ENCODE results near the gene CATSPER1.

Gene CATSPER1

GRCh38 chr11:65973439-65974110 is 52.7 kb downstream of the CATSPER1 start:
- ChIA-PET CTCF (no interaction called here), POLR2A (no interaction called here)
- Histone ChIP-seq H3K9me3 (ENCODE audit: control extremely low read depth in 1 of 5, control insufficient read depth in 4 of 5, insufficient read depth in 2 of 5, low read depth in 1 of 5, low read length in 4 of 5) (no peaks in the 10 kb centered on the region), H3K27ac (ENCODE audit: insufficient read depth in 1 of 2, low read depth in 1 of 2, low read length in 2 of 2, poor library complexity in 1 of 2, severe bottlenecking in 2 of 2) (no peak overlapping the region), H3K27me3 (replicated peaks in 2 of 5; ENCODE audit: control insufficient read depth in 4 of 5, insufficient read depth in 5 of 5, low read length in 4 of 5) (no peaks in the 10 kb centered on the region), H3K36me3 (ENCODE audit: control insufficient read depth in 4 of 4, insufficient read depth in 4 of 4, low read length in 3 of 4) (peaks cover 15 to 61% (median 42%) of the 10 kb centered on the region in 4 experiments), H3K4me1 (ENCODE audit: control extremely low read depth in 1 of 4, control insufficient read depth in 4 of 4, insufficient read depth in 4 of 4, low read length in 3 of 4) (no peaks in the 10 kb centered on the region), H3K4me3 (ENCODE audit: control insufficient read depth in 1 of 7, extremely low read depth in 1 of 7, insufficient read depth in 4 of 7, low read depth in 2 of 7, low read length in 6 of 7) (no peak overlapping the region)
- WGBS (ENCODE audit: insufficient coverage): 92% methylated on average over 8 of the region's 13 CpGs
- DNase-seq: no peak

- H3K4me1 ChIP-seq (ENCODE audit: control extremely low read depth in 1 of 4, control insufficient read depth in 4 of 4, insufficient read depth in 4 of 4, low read length in 3 of 4): no peaks in the 10 kb centered on the region
- no peak overlapping the region for H3K4me3 ChIP-seq (ENCODE audit: control insufficient read depth in 1 of 7, extremely low read depth in 1 of 7, insufficient read depth in 4 of 7, low read depth in 2 of 7, low read length in 6 of 7)
- no peak overlapping the region for H3K27ac ChIP-seq (ENCODE audit: insufficient read depth in 1 of 2, low read depth in 1 of 2, low read length in 2 of 2, poor library complexity in 1 of 2, severe bottlenecking in 2 of 2)
- CTCF ChIA-PET: interaction anchor here (0.9 to 1.3 kb wide), 3 partner anchors 9 to 88 kb away, joined by 3 to 4 read pairs (median 3); no protein-coding TSS in a partner anchor
- POLR2A ChIA-PET: interaction anchor here (0.9 kb wide), 1 partner anchor 9 kb away, joined by 4 read pairs; no protein-coding TSS in a partner anchor
- DNase-seq: no peak
- H3K27me3 ChIP-seq (replicated peaks in 2 of 5; ENCODE audit: control insufficient read depth in 4 of 5, insufficient read depth in 5 of 5, low read length in 4 of 5): no peaks in the 10 kb centered on the region
- H3K9me3 ChIP-seq (ENCODE audit: control extremely low read depth in 1 of 5, control insufficient read depth in 4 of 5, insufficient read depth in 2 of 5, low read depth in 1 of 5, low read length in 4 of 5): no peaks in the 10 kb centered on the region
- 100% methylated on average over 3 of the region's 8 CpGs for WGBS (ENCODE audit: insufficient coverage)
- H3K36me3 ChIP-seq (ENCODE audit: control insufficient read depth in 4 of 4, insufficient read depth in 4 of 4, low read length in 3 of 4): peaks cover 15 to 61% (median 41%) of the 10 kb centered on the region in 4 experiments
These were observed 54.2 kb downstream of the CATSPER1 start for GRCh38 chr11:65972116-65972515.

DNA sequence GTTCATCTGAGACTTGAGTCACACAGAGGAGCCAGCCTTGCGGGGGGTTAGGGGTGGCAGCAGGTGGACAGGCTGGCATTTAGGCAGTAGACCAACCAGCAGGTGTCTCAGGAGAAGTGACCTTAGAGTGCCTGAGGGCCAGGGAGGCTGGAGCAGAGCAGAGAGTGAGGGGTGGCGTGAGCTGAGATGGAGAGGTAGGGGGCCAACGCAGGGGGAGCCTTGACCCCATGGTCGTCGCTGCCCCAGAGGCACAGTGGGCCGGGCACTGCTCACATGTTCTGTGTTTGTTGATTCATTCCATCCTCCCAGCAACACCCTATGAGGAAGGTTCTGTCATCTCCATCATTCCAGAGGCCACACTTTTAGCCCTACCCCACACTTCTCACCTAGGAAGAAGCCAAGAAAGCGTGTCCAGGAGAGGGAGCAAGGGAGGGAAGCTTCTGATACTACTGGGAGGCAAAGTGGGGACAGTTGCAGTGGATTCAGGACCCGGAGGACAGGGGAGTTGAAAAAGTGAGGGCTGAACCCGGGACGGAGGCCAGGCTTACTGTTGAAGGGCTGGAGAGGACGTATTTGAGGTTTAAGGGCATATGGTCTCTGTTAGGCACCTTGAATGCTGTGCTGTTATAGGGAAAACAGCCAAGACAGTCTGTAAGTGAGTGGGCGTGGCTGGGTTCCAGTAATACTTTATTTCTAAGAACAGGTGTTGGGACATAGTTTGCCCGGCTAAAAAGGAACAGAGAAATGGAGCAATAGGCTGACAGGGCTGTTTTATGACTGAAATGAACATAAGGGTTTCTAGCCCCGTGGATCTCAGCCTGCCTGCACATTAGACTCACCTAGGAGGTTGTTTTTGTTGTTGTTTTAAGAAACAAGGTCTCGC is 57.4 kb downstream of the CATSPER1 start:
- no peak for DNase-seq
- Histone ChIP-seq H3K27me3 (replicated peaks in 2 of 5; ENCODE audit: control insufficient read depth in 4 of 5, insufficient read depth in 5 of 5, low read length in 4 of 5) (no peaks in the 10 kb centered on the region), H3K9me3 (ENCODE audit: control extremely low read depth in 1 of 5, control insufficient read depth in 4 of 5, insufficient read depth in 2 of 5, low read depth in 1 of 5, low read length in 4 of 5) (no peaks in the 10 kb centered on the region), H3K4me3 (ENCODE audit: control insufficient read depth in 1 of 7, extremely low read depth in 1 of 7, insufficient read depth in 4 of 7, low read depth in 2 of 7, low read length in 6 of 7) (no peak overlapping the region), H3K27ac (ENCODE audit: insufficient read depth in 1 of 2, low read depth in 1 of 2, low read length in 2 of 2, poor library complexity in 1 of 2, severe bottlenecking in 2 of 2) (no peak overlapping the region), H3K4me1 (ENCODE audit: control extremely low read depth in 1 of 4, control insufficient read depth in 4 of 4, insufficient read depth in 4 of 4, low read length in 3 of 4) (peaks cover 0 to 1% (median under 1%) of the 10 kb centered on the region in 4 experiments), H3K36me3 (ENCODE audit: control insufficient read depth in 4 of 4, insufficient read depth in 4 of 4, low read length in 3 of 4) (peaks cover 11 to 79% (median 56%) of the 10 kb centered on the region in 4 experiments)
- CTCF ChIA-PET: no interaction called here
- 95% methylated on average over 12 of the region's 15 CpGs for WGBS (ENCODE audit: insufficient coverage)
- POLR2A ChIA-PET: no interaction called here

- ChIA-PET CTCF (interaction anchor here (1.5 kb wide), 1 partner anchor 79 kb away, joined by 3 read pairs; no protein-coding TSS in a partner anchor), POLR2A (no interaction called here)
- Histone ChIP-seq H3K4me3 (ENCODE audit: control insufficient read depth in 1 of 7, extremely low read depth in 1 of 7, insufficient read depth in 4 of 7, low read depth in 2 of 7, low read length in 6 of 7) (no peak overlapping the region), H3K9me3 (ENCODE audit: control extremely low read depth in 1 of 5, control insufficient read depth in 4 of 5, insufficient read depth in 2 of 5, low read depth in 1 of 5, low read length in 4 of 5) (no peaks in the 10 kb centered on the region), H3K4me1 (ENCODE audit: control extremely low read depth in 1 of 4, control insufficient read depth in 4 of 4, insufficient read depth in 4 of 4, low read length in 3 of 4) (peaks cover 7 to 14% (median 11%) of the 10 kb centered on the region in 4 experiments), H3K36me3 (ENCODE audit: control insufficient read depth in 4 of 4, insufficient read depth in 4 of 4, low read length in 3 of 4) (peaks cover 9 to 71% (median 53%) of the 10 kb centered on the region in 4 experiments), H3K27ac (ENCODE audit: insufficient read depth in 1 of 2, low read depth in 1 of 2, low read length in 2 of 2, poor library complexity in 1 of 2, severe bottlenecking in 2 of 2) (no peak overlapping the region), H3K27me3 (replicated peaks in 2 of 5; ENCODE audit: control insufficient read depth in 4 of 5, insufficient read depth in 5 of 5, low read length in 4 of 5) (no peaks in the 10 kb centered on the region)
- WGBS (ENCODE audit: insufficient coverage): 97% methylated on average over 23 of the region's 30 CpGs
- no peak for DNase-seq
These were observed 58.8 kb downstream of the CATSPER1 start for GRCh38 chr11:65967329-65967934.
